ENCODE measurements around the gene IRF6.

Gene IRF6

GRCh38 chr1:209829716-209830115 lies 23.8 kb upstream of the IRF6 start:
- H3K4me3 ChIP-seq (ENCODE audit: low read depth, low read length), result peak overlapping the region; percentile 28
- no peak for TF ChIP-seq MAX (IDR thresholded peaks at IDR 0.05; ENCODE audit: low read depth, low read length)
- TF ChIP-seq MYC (IDR thresholded peaks at IDR 0.05; ENCODE audit: low read depth, low read length), result no peak
- TF ChIP-seq CTCF (IDR thresholded peaks at IDR 0.05; ENCODE audit: low read depth, low read length), result no peak
- no peak for TF ChIP-seq POLR2A (IDR thresholded peaks at IDR 0.05; ENCODE audit: extremely low read depth, insufficient read length)
- no peak for DNase-seq (ENCODE audit: low read depth)

- peak; percentile 97 for DNase-seq (ENCODE audit: low read depth)
- peak within 1 kb of the TSS; percentile 81 for H3K4me3 ChIP-seq (ENCODE audit: low read depth, low read length)
- TF ChIP-seq CTCF (IDR thresholded peaks at IDR 0.05; ENCODE audit: low read depth, low read length) (peak; percentile 63), MAX (IDR thresholded peaks at IDR 0.05; ENCODE audit: low read depth, low read length) (peak; percentile 100), MYC (IDR thresholded peaks at IDR 0.05; ENCODE audit: low read depth, low read length) (peak; percentile 100), POLR2A (IDR thresholded peaks at IDR 0.05; ENCODE audit: extremely low read depth, insufficient read length) (peak; percentile 75)
Observed at GRCh38 chr1:209827384-209828262, 21.7 kb upstream of the IRF6 start, which contains the start of gene UTP25. UTP25 (plus strand) TSS chr1:209827972; CDS start chr1:209828064, 92 bp downstream.

- no peak overlapping the region for H3K4me3 ChIP-seq (ENCODE audit: low read depth, low read length)
- TF ChIP-seq MAX (IDR thresholded peaks at IDR 0.05; ENCODE audit: low read depth, low read length) (no peak), CTCF (IDR thresholded peaks at IDR 0.05; ENCODE audit: low read depth, low read length) (no peak), POLR2A (IDR thresholded peaks at IDR 0.05; ENCODE audit: extremely low read depth, insufficient read length) (no peak), MYC (IDR thresholded peaks at IDR 0.05; ENCODE audit: low read depth, low read length) (no peak)
- no peak for DNase-seq (ENCODE audit: low read depth)
Observed at GRCh38 chr1:209825591-209826434, 19.9 kb upstream of the IRF6 start.

GRCh38 chr1:209823143-209824041 lies 17.4 kb upstream of the IRF6 start:
- peak; percentile 72 for DNase-seq (ENCODE audit: low read depth)
- TF ChIP-seq MYC (IDR thresholded peaks at IDR 0.05; ENCODE audit: low read depth, low read length) (no peak), POLR2A (IDR thresholded peaks at IDR 0.05; ENCODE audit: extremely low read depth, insufficient read length) (no peak), CTCF (IDR thresholded peaks at IDR 0.05; ENCODE audit: low read depth, low read length) (peak; percentile 61), MAX (IDR thresholded peaks at IDR 0.05; ENCODE audit: low read depth, low read length) (no peak)
- no peak overlapping the region for H3K4me3 ChIP-seq (ENCODE audit: low read depth, low read length)

GRCh38 chr1:209822706-209823105 lies 16.8 kb upstream of the IRF6 start:
- no peak for DNase-seq (ENCODE audit: low read depth)
- no peak overlapping the region for H3K4me3 ChIP-seq (ENCODE audit: low read depth, low read length)
- TF ChIP-seq POLR2A (IDR thresholded peaks at IDR 0.05; ENCODE audit: extremely low read depth, insufficient read length) (no peak), MYC (IDR thresholded peaks at IDR 0.05; ENCODE audit: low read depth, low read length) (no peak), MAX (IDR thresholded peaks at IDR 0.05; ENCODE audit: low read depth, low read length) (no peak), CTCF (IDR thresholded peaks at IDR 0.05; ENCODE audit: low read depth, low read length) (no peak)

Measured in NB4 (cell line).